HepG2 (cell line): Measurements from ENCODE around the gene PHF10. TPM values are rescaled to one million over a fixed set of nuclear protein-coding genes. Genes with fewer than 3 reads are reported as not detected.

ENCODE experiments used
- ATAD3A ChIP-seq: sonication (generic); formaldehyde crosslinking; IDR thresholded peaks from 2 replicates; pipeline ENCODE4 v1.4.0; 2020; ENCODE audit warnings: missing genetic modification reagents
- JUN ChIP-seq: sonication (generic); formaldehyde crosslinking; IDR thresholded peaks from 2 replicates; pipeline ENCODE4 v1.4.0; 2020; ENCODE audit warnings: mild to moderate bottlenecking, missing genetic modification reagents
- KDM5B ChIP-seq: sonication (generic); formaldehyde crosslinking; IDR thresholded peaks from 2 replicates; pipeline ENCODE4 v1.4.0; 2020; ENCODE audit warnings: missing genetic modification reagents, mild to moderate bottlenecking, borderline replicate concordance
- NR2F6 ChIP-seq, 2 experiments: IDR thresholded peaks; 2 replicates each; pipeline ENCODE4 v1.6.1; 2016; ENCODE audit warnings: antibody characterized with exemption in 1 of 2, mild to moderate bottlenecking in 1 of 2
- POGZ ChIP-seq: sonication (generic); formaldehyde crosslinking; IDR thresholded peaks from 2 replicates; pipeline ENCODE4 v1.4.0; 2020; ENCODE audit warnings: mild to moderate bottlenecking, missing genetic modification reagents
- SMARCC2 ChIP-seq: fragments of 450-650 bp; IDR thresholded peaks from 2 replicates; pipeline ENCODE4 v1.6.1; 2017; ENCODE audit warnings: antibody characterized with exemption, mild to moderate bottlenecking
- SPEN ChIP-seq: sonication (generic); formaldehyde crosslinking; IDR thresholded peaks from 2 replicates; pipeline ENCODE4 v1.5.1; 2020; ENCODE audit warnings: low read depth, mild to moderate bottlenecking, missing genetic modification reagents
- WIZ ChIP-seq: sonication (generic); formaldehyde crosslinking; IDR thresholded peaks from 2 replicates; pipeline ENCODE4 v1.5.1; 2020; ENCODE audit warnings: mild to moderate bottlenecking, missing genetic modification reagents
- ZBTB7B ChIP-seq: sonication (generic); formaldehyde crosslinking; IDR thresholded peaks from 2 replicates; pipeline ENCODE4 v1.4.0; 2020; ENCODE audit warnings: missing genetic modification reagents
- ZNF101 ChIP-seq: sonication (generic); formaldehyde crosslinking; IDR thresholded peaks from 2 replicates; pipeline ENCODE4 v1.4.0; 2020; ENCODE audit warnings: mild to moderate bottlenecking, low read depth, missing genetic modification reagents, borderline replicate concordance
- ZNF235 ChIP-seq: sonication (generic); formaldehyde crosslinking; IDR thresholded peaks from 2 replicates; pipeline ENCODE4 v1.8.1; 2023; ENCODE audit warnings: mild to moderate bottlenecking, missing genetic modification reagents, borderline replicate concordance
- ZNF383 ChIP-seq: sonication (generic); formaldehyde crosslinking; IDR thresholded peaks from 2 replicates; pipeline ENCODE4 v1.4.0; 2020; ENCODE audit warnings: missing genetic modification reagents, mild to moderate bottlenecking, borderline replicate concordance
- ZNF572 ChIP-seq: sonication (generic); formaldehyde crosslinking; IDR thresholded peaks from 2 replicates; pipeline ENCODE4 v1.5.1; 2020; ENCODE audit warnings: mild to moderate bottlenecking, missing genetic modification reagents
- ZNF652 ChIP-seq: IDR thresholded peaks from 2 replicates; pipeline ENCODE4 v1.6.1; 2016; ENCODE audit warnings: low read depth, borderline replicate concordance
- ZNF777 ChIP-seq: sonication (generic); formaldehyde crosslinking; IDR thresholded peaks from 2 replicates; pipeline ENCODE4 v1.4.0; 2020; ENCODE audit warnings: missing genetic modification reagents
- polyA plus RNA-seq, 8 experiments: library from polyadenylated mRNA; depleted of rRNA in 3 of 8; stranded (reverse) in 7 of 8; unstranded in 1 of 8; fragments of >200 nt; fragmentation: Illumina TruSeq in 4 of 8; extraction: Trizol in 4 of 8; gene quantifications; 2 replicates each; pipeline versions ENCODE4 v1.2.1 to v1.2.3, GENCODE V29; 2011 to 2016; ENCODE audit warnings: low read depth in 4 of 8, missing spikeins in 1 of 8, mixed read lengths in 1 of 8; ENCODE audit not compliant: insufficient read depth in 1 of 8
- total RNA-seq, 5 experiments: library from RNA; depleted of rRNA; stranded (reverse); fragments of >200 nt; fragmentation: Illumina TruSeq; extraction: Trizol; gene quantifications; 2 replicates each; pipeline ENCODE4 v1.2.3, GENCODE V29; 2016; ENCODE audit warnings: low read depth in 1 of 5
- TF ChIP-seq, protein P1 (sequence below): sonication (generic); formaldehyde crosslinking; IDR thresholded peaks from 2 replicates; pipeline ENCODE4 v1.5.1; 2020; ENCODE audit warnings: mild to moderate bottlenecking, missing genetic modification reagents, moderate library complexity
- TF ChIP-seq, protein P2 (sequence below): IDR thresholded peaks from 2 replicates; pipeline ENCODE4 v1.6.1; 2016; ENCODE audit warnings: low read depth, borderline replicate concordance
- TF ChIP-seq, protein P3 (sequence below): sonication (generic); formaldehyde crosslinking; IDR thresholded peaks from 2 replicates; pipeline ENCODE4 v1.8.1; 2023; ENCODE audit warnings: mild to moderate bottlenecking, moderate library complexity, missing genetic modification reagents
- TF ChIP-seq, protein P4 (sequence below): sonication (generic); formaldehyde crosslinking; IDR thresholded peaks from 2 replicates; pipeline ENCODE4 v1.8.1; 2023; ENCODE audit warnings: mild to moderate bottlenecking, missing genetic modification reagents
- TF ChIP-seq, protein P5 (sequence below): IDR thresholded peaks from 2 replicates; pipeline ENCODE4 v1.6.1; 2016; ENCODE audit warnings: low read depth, missing genetic modification reagents, missing compliant biosample characterization

The PHF10 gene
- total and polyA plus RNA-seq, 2 of the 13 experiments (the other 11 are each of a cell fraction or from before 2014, with no cell fraction given), result 42.1 to 84.1 TPM

DNA sequence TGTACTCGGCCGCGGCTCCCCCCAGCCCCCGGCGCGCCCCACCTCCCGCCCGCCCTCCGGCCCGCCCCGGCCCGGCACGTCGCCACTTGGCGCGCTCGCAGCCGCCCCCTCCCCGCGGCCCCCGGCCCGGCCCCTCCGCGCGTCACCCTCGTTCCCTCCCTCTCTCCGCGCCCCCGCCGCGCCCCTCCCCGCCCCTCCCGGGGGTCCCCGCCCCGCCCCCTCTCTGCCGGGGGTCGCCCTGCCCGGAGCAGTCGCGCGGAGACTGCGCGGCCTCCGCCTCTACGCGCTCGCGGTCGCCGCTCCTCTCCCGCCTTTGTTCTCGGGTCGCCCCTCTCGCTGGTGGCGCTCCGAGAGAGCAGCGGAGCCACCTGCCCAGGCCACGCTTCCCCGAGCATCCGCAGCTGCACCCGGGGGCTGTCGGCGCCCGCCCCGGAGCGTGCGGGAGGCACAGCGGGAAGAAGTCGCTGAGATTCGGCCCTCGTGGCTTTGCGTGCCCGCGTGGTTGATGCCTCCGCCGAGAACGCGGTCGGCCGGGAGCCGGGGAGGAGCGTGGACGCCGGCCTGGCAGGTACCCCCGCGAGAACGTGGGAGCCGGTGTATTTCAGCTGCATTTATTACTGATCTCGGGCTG lies at the start of gene PHF10 (continued):
- TF ChIP-seq, protein P1, sequence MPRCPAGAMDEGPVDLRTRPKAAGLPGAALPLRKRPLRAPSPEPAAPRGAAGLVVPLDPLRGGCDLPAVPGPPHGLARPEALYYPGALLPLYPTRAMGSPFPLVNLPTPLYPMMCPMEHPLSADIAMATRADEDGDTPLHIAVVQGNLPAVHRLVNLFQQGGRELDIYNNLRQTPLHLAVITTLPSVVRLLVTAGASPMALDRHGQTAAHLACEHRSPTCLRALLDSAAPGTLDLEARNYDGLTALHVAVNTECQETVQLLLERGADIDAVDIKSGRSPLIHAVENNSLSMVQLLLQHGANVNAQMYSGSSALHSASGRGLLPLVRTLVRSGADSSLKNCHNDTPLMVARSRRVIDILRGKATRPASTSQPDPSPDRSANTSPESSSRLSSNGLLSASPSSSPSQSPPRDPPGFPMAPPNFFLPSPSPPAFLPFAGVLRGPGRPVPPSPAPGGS (CRISPR knock-in tag), result no peak; the same call in 1 of the 2 replicates
- TF ChIP-seq ZNF383, result no peak
- peak; percentile 76 for TF ChIP-seq WIZ
- TF ChIP-seq ZNF652 (CRISPR knock-in tag), result no peak
- peak; percentile 94 for TF ChIP-seq KDM5B (CRISPR knock-in tag)
- TF ChIP-seq POGZ (CRISPR knock-in tag), result peak; percentile 76
- TF ChIP-seq ZNF777 (CRISPR knock-in tag), result peak; percentile 73
- peak; percentile 71 for TF ChIP-seq SPEN (CRISPR knock-in tag)
- TF ChIP-seq, protein P2, sequence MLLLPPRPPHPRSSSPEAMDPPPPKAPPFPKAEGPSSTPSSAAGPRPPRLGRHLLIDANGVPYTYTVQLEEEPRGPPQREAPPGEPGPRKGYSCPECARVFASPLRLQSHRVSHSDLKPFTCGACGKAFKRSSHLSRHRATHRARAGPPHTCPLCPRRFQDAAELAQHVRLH, result peak; percentile 26; the same call in 1 of the 2 replicates
- TF ChIP-seq, protein P3, sequence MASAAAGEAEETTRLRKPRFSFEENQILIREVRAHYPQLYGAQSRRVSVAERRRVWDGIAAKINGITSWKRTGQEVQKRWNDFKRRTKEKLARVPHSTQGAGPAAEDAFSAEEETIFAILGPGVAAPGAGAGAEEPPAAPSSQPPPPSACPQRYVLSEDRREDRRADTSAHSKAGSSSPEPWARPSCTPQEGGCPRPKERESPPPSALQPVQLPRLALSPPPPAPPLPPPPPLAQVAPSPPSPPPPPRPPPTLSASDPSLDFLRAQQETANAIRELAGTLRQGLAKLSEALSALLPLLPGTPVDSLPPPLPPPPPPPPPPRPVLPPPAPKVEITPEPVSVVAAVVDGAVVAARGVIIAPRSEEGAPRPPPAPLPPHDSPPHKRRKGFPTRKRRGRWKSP (CRISPR knock-in tag), result peak; percentile 10; the same call in 1 of the 2 replicates
- TF ChIP-seq, protein P4, sequence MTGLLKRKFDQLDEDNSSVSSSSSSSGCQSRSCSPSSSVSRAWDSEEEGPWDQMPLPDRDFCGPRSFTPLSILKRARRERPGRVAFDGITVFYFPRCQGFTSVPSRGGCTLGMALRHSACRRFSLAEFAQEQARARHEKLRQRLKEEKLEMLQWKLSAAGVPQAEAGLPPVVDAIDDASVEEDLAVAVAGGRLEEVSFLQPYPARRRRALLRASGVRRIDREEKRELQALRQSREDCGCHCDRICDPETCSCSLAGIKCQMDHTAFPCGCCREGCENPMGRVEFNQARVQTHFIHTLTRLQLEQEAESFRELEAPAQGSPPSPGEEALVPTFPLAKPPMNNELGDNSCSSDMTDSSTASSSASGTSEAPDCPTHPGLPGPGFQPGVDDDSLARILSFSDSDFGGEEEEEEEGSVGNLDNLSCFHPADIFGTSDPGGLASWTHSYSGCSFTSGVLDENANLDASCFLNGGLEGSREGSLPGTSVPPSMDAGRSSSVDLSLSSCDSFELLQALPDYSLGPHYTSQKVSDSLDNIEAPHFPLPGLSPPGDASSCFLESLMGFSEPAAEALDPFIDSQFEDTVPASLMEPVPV (CRISPR knock-in tag), result peak; percentile 37; the same call in 1 of the 2 replicates
- TF ChIP-seq, protein P5, sequence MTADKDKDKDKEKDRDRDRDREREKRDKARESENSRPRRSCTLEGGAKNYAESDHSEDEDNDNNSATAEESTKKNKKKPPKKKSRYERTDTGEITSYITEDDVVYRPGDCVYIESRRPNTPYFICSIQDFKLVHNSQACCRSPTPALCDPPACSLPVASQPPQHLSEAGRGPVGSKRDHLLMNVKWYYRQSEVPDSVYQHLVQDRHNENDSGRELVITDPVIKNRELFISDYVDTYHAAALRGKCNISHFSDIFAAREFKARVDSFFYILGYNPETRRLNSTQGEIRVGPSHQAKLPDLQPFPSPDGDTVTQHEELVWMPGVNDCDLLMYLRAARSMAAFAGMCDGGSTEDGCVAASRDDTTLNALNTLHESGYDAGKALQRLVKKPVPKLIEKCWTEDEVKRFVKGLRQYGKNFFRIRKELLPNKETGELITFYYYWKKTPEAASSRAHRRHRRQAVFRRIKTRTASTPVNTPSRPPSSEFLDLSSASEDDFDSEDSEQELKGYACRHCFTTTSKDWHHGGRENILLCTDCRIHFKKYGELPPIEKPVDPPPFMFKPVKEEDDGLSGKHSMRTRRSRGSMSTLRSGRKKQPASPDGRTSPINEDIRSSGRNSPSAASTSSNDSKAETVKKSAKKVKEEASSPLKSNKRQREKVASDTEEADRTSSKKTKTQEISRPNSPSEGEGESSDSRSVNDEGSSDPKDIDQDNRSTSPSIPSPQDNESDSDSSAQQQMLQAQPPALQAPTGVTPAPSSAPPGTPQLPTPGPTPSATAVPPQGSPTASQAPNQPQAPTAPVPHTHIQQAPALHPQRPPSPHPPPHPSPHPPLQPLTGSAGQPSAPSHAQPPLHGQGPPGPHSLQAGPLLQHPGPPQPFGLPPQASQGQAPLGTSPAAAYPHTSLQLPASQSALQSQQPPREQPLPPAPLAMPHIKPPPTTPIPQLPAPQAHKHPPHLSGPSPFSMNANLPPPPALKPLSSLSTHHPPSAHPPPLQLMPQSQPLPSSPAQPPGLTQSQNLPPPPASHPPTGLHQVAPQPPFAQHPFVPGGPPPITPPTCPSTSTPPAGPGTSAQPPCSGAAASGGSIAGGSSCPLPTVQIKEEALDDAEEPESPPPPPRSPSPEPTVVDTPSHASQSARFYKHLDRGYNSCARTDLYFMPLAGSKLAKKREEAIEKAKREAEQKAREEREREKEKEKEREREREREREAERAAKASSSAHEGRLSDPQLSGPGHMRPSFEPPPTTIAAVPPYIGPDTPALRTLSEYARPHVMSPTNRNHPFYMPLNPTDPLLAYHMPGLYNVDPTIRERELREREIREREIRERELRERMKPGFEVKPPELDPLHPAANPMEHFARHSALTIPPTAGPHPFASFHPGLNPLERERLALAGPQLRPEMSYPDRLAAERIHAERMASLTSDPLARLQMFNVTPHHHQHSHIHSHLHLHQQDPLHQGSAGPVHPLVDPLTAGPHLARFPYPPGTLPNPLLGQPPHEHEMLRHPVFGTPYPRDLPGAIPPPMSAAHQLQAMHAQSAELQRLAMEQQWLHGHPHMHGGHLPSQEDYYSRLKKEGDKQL (CRISPR knock-in tag), result no peak
- no peak for TF ChIP-seq ATAD3A (CRISPR knock-in tag)
- TF ChIP-seq NR2F6 (IDR thresholded peaks at IDR 0.05), result no peak
- no peak for TF ChIP-seq NR2F6 (CRISPR knock-in tag; IDR thresholded peaks at IDR 0.05)
- TF ChIP-seq ZNF235 (CRISPR knock-in tag), result peak; percentile 93; the same call in 1 of the 2 replicates
- peak; percentile 91; the same call in 1 of the 2 replicates for TF ChIP-seq ZNF572 (CRISPR knock-in tag)
- TF ChIP-seq ZNF101 (CRISPR knock-in tag), result no peak
- TF ChIP-seq ZBTB7B (CRISPR knock-in tag), result peak; percentile 94
- TF ChIP-seq JUN, result 0 out of 2 replicates have a peak, but pooled peaks have one; percentile 31
- no peak for TF ChIP-seq SMARCC2
